CD14-positive monocyte (primary cell): Measurements from ENCODE around the gene RNF212. TPM values are rescaled to one million over a fixed set of nuclear protein-coding genes. Genes with fewer than 3 reads are reported as not detected.

Experiments
- DNase-seq, 3 donors: peaks; one replicate each; pipeline ENCODE4 v3.0.0-alpha.2; 2011 to 2022
- H2AFZ ChIP-seq: 2 replicates; pipeline ENCODE4 v1.6.0; 2012; ENCODE audit warnings: mild to moderate bottlenecking, low read depth, low read length, inconsistent platforms; ENCODE audit not compliant: insufficient read depth, poor library complexity, severe bottlenecking
- H3K27ac ChIP-seq, 2 donors: 1 replicate in 1 of 2; 2 replicates in 1 of 2; pipeline ENCODE4 v1.5.1; 2012 to 2013; ENCODE audit warnings: low read length in 2 of 2, control low read depth in 1 of 2, inconsistent platforms in 1 of 2, low read depth in 1 of 2, mild to moderate bottlenecking in 1 of 2
- H3K27me3 ChIP-seq, 2 donors: one replicate each; pipeline versions ENCODE4 v1.6.0 to v1.6.1; 2011 to 2013; ENCODE audit warnings: low read length in 2 of 2; ENCODE audit not compliant: control insufficient read depth in 2 of 2, insufficient read depth in 2 of 2
- H3K36me3 ChIP-seq, 2 donors: replicated peaks in 1 of 2; 1 replicate in 1 of 2; 2 replicates in 1 of 2; pipeline versions ENCODE4 v1.5.1 to v1.6.1; 2012 to 2013; ENCODE audit warnings: low read length in 2 of 2, control low read depth in 1 of 2, inconsistent platforms in 1 of 2, mild to moderate bottlenecking in 1 of 2; ENCODE audit not compliant: insufficient read depth in 2 of 2, control insufficient read depth in 1 of 2
- H3K4me1 ChIP-seq, 2 donors: 1 replicate in 1 of 2; 2 replicates in 1 of 2; pipeline versions ENCODE4 v1.5.1 to v1.6.1; 2012 to 2013; ENCODE audit warnings: low read length in 2 of 2, control low read depth in 1 of 2, inconsistent platforms in 1 of 2, mild to moderate bottlenecking in 1 of 2, moderate library complexity in 1 of 2; ENCODE audit not compliant: insufficient read depth in 2 of 2, control insufficient read depth in 1 of 2
- H3K4me2 ChIP-seq: replicated peaks from 2 replicates; pipeline ENCODE3; 2012; ENCODE audit warnings: low read length, moderate library complexity, mild to moderate bottlenecking; ENCODE audit not compliant: poor library complexity, severe bottlenecking; ENCODE audit errors: extremely low read depth
- H3K4me3 ChIP-seq, 3 experiments: fragments of 200-600 bp in 1 of 3; sonication (generic) in 1 of 3; replicated peaks in 1 of 3; 1 replicate in 2 of 3; 2 replicates in 1 of 3; pipeline ENCODE4 v1.5.1; 2011 to 2013; ENCODE audit warnings: low read length in 3 of 3, mild to moderate bottlenecking in 3 of 3, control low read depth in 2 of 3, low read depth in 2 of 3, inconsistent platforms in 1 of 3, moderate library complexity in 1 of 3
- H3K79me2 ChIP-seq: 2 replicates; pipeline ENCODE4 v1.6.0; 2012; ENCODE audit warnings: mild to moderate bottlenecking, control low read depth, inconsistent platforms, low read length, moderate library complexity; ENCODE audit not compliant: insufficient read depth
- H3K9ac ChIP-seq: 2 replicates; pipeline ENCODE4 v1.6.0; 2017; ENCODE audit warnings: low read length, mild to moderate bottlenecking; ENCODE audit not compliant: insufficient read depth, poor library complexity, severe bottlenecking
- H3K9me3 ChIP-seq, 2 donors: replicated peaks in 1 of 2; 1 replicate in 1 of 2; 2 replicates in 1 of 2; pipeline versions ENCODE4 v1.5.1 to v1.6.1; 2012 to 2013; ENCODE audit warnings: low read length in 2 of 2, control low read depth in 1 of 2; ENCODE audit not compliant: control insufficient read depth in 1 of 2, insufficient read depth in 1 of 2
- H4K20me1 ChIP-seq: 2 replicates; pipeline ENCODE4 v1.6.0; 2012; ENCODE audit warnings: mild to moderate bottlenecking, low read length, control low read depth, moderate library complexity; ENCODE audit not compliant: insufficient read depth
- H3K27ac Mint-ChIP-seq, 7 donors: one replicate each; pipeline ENCODE4 v1.8.0; 2020; ENCODE audit warnings: mild to moderate bottlenecking in 7 of 7, mixed read lengths in 7 of 7, moderate library complexity in 6 of 7, inconsistent platforms in 2 of 7
- H3K27me3 Mint-ChIP-seq, 3 donors: one replicate each; pipeline ENCODE4 v1.8.0; 2021 to 2022; ENCODE audit warnings: low read depth in 3 of 3, mild to moderate bottlenecking in 3 of 3, mixed read lengths in 3 of 3, moderate library complexity in 3 of 3, inconsistent platforms in 1 of 3
- H3K36me3 Mint-ChIP-seq, 2 donors: one replicate each; pipeline ENCODE4 v1.8.0; 2020; ENCODE audit warnings: mixed read lengths in 2 of 2, inconsistent platforms in 1 of 2, mild to moderate bottlenecking in 1 of 2
- H3K4me1 Mint-ChIP-seq: one replicate; pipeline ENCODE4 v1.8.0; 2020; ENCODE audit warnings: mild to moderate bottlenecking, mixed read lengths
- H3K4me3 Mint-ChIP-seq, 2 donors: one replicate each; pipeline ENCODE4 v1.8.0; 2020; ENCODE audit warnings: mild to moderate bottlenecking in 2 of 2, mixed read lengths in 2 of 2, moderate library complexity in 1 of 2
- H3K9me3 Mint-ChIP-seq, 7 donors: one replicate each; pipeline ENCODE4 v1.8.0; 2020 to 2022; ENCODE audit warnings: mixed read lengths in 7 of 7, mild to moderate bottlenecking in 6 of 7, moderate library complexity in 6 of 7, inconsistent platforms in 2 of 7
- CTCF ChIP-seq: fragments of 200-600 bp; IDR thresholded peaks from one replicate; pipeline ENCODE4 v1.8.0; 2022; ENCODE audit warnings: antibody characterized with exemption, mild to moderate bottlenecking
- WGBS: methylation state at CpG from one replicate; pipeline ENCODE4 v1.1.5; 2013; ENCODE audit warnings: missing lambda C conversion rate; ENCODE audit not compliant: insufficient coverage; 5-methylcytosine and 5-hydroxymethylcytosine counted together
- intact Hi-C, 2 donors: fragments of 100-400 bp; cut with micrococcal nuclease; formaldehyde crosslinking; loops; one replicate each; pipeline versions ENCODE4 v1.15.0 to v1.15.1; 2023
- polyA plus RNA-seq, 3 donors: library from polyadenylated mRNA; depleted of rRNA in 1 of 3; unstranded in 2 of 3; stranded (reverse) in 1 of 3; fragments of 300-500 nt in 2 of 3; fragments of >200 nt in 1 of 3; fragmentation: Illumina TruSeq in 2 of 3; gene quantifications; 1 replicate in 2 of 3; 2 replicates in 1 of 3; pipeline ENCODE4 v1.2.3, GENCODE V29; 2012 to 2021

RNF212 gene
- polyA plus RNA-seq, 3 donors, result 0.17 to 0.83 TPM; not detected in 1

- Histone ChIP-seq H3K4me1 (no peaks in the 10 kb centered on the region), H3K27me3 (no peaks in the 10 kb centered on the region), H4K20me1 (no peaks in the 10 kb centered on the region), H3K9me3 (peaks cover 25 to 26% of the 10 kb centered on the region in 2 donors), H3K79me2 (no peaks in the 10 kb centered on the region), H3K36me3 (no peaks in the 10 kb centered on the region), H2AFZ (no peak overlapping the region), H3K4me2 (no peak overlapping the region), H3K9ac (no peak overlapping the region), H3K27ac (no peak overlapping the region), H3K4me3 (no peak overlapping the region)
- 80% methylated on average over 20 of the region's 21 CpGs for WGBS
- Mint-ChIP-seq H3K4me1 (peaks cover 17% of the 10 kb centered on the region), H3K27me3 (peaks cover 10 to 23% (median 11%) of the 10 kb centered on the region in 3 donors), H3K9me3 (peaks cover 14 to 38% (median 31%) of the 10 kb centered on the region in 7 donors), H3K4me3 (peak overlapping the region in 1 of 2 donors; percentile 19), H3K27ac (peak overlapping the region in 1 of 7 donors; percentile 55), H3K36me3 (no peaks in the 10 kb centered on the region)
- DNase-seq, result no peak
- TF ChIP-seq CTCF, result no peak
- intact Hi-C loops, result no loop called here
Observed at GRCh38 chr4:1154523-1155182, 41.3 kb upstream of the RNF212 start.

- no peaks in the 10 kb centered on the region for H4K20me1 ChIP-seq
- no peak for DNase-seq
- H3K4me3 ChIP-seq, result no peak overlapping the region
- peaks cover 13 to 40% (median 34%) of the 10 kb centered on the region in 7 donors for H3K9me3 Mint-ChIP-seq
- H3K4me1 ChIP-seq, result no peaks in the 10 kb centered on the region
- H3K36me3 ChIP-seq, result no peaks in the 10 kb centered on the region
- no peak overlapping the region for H3K4me3 Mint-ChIP-seq
- intact Hi-C loops, result no loop called here
- no peak for TF ChIP-seq CTCF
- peaks cover 26 to 28% of the 10 kb centered on the region in 2 donors for H3K9me3 ChIP-seq
- peaks cover 17% of the 10 kb centered on the region for H3K4me1 Mint-ChIP-seq
- peaks cover 12 to 23% (median 13%) of the 10 kb centered on the region in 3 donors for H3K27me3 Mint-ChIP-seq
- 68% methylated on average over 3 of the region's 7 CpGs for WGBS
- H3K36me3 Mint-ChIP-seq, result no peaks in the 10 kb centered on the region
- no peak overlapping the region for H3K9ac ChIP-seq
- no peak overlapping the region for H3K27ac Mint-ChIP-seq
- no peak overlapping the region for H2AFZ ChIP-seq
- no peak overlapping the region for H3K4me2 ChIP-seq
- H3K27me3 ChIP-seq, result no peaks in the 10 kb centered on the region
- no peak overlapping the region for H3K27ac ChIP-seq
- no peaks in the 10 kb centered on the region for H3K79me2 ChIP-seq
Observed at GRCh38 chr4:1154126-1154522, 40.8 kb upstream of the RNF212 start.
